Activated CD4-positive, alpha-beta T cell treated with anti-CD3 and anti-CD28 coated beads, Interleukin-2, Interleukin-4, amounts not matched to agents 100 ng/mL and 50 ng/mL, durations not matched to agents 16 hours and 8 hours (primary cell): ENCODE results near the gene RNF145.
"Not testable (repeated sequence)": the region's sequence is repeated elsewhere in the genome, so short reads cannot be mapped to it uniquely, and the experiment has no call there.

ENCODE experiments used
- DNase-seq: peaks from one replicate; pipeline ENCODE4 v3.0.0-alpha.2; 2020; ENCODE audit warnings: low spot score

RNF145 gene

DNA sequence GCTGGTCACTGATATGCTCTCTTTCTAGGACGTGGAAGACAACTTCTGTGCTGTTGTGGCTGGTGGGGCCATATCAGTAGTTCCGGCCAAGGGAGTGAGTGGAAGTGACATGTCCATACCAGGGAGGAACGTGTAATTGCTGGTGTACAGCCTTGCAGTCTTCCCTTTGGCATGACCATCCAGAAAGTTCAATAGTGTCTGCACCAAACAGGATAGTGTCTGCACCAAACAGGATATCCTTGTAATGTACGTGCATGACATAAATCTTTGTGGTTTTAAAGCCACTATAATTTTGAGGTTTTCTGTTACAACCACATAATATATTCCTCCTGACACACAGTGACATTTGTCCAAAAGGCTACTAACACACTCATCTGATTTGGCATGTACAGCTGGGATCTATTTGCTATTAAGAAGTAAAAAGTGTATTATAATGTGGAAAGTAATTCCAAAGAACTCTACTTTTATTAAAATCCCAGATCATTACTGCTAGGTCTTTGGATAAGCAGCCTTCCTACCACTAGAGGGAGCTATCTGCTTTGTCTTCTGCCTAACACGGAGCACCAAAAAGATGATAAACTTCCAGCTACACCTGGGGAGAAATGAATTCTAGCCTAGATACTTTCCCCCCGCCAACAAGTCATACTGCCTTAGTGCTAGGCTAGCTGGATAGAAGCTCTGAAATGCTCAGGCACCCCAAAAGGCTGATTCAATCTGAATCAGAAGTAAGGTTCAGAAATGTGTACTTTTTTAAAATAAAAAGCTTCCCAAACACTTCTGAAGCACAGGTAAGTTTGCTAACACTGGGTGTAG lies 52.7 kb downstream of the RNF145 start:
- peak; percentile 71 for DNase-seq

- no peak for DNase-seq
Observed at GRCh38 chr5:159155960-159156359, 53.4 kb downstream of the RNF145 start.

DNA sequence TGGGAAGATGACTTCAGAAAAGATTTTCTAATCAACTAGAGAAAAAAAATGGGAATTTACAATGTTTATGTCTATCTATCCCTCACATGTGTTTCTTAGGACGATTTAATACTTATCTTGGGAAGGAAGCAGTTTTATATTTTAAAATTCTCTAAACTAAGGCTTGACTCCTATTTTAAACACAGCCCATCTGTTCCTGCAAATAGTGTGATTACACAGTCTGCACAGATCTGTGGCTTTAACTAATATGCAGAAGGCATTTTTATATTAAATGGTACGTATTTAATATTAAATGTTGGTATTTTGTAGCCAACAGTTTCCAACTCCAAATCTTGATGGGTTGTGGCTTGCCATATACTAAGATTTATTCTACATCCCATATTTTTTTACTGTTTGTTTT lies 56.5 kb downstream of the RNF145 start:
- DNase-seq, result no peak

DNA sequence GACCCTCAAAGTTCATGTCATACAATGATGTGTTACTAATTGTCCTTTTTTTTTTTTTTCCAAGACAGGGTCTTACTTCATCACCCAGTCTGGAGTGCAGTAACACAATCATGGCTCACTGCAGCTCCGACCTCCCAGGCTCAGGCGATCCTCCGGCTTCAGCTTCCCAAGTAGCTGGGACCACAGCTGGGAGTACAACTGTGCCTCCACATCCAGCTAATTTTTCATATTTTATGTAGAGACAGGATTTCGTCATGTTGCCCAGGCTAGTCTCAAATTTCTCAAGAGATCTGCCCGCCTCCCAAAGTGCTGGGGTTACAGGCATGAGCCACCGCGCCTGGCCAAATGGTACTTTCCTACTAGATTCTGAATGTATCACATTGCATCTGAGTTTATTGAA lies 60.3 kb downstream of the RNF145 start:
- DNase-seq, result no peak

GRCh38 chr5:159147976-159148375 lies 61.4 kb downstream of the RNF145 start:
- DNase-seq, result no peak

DNA sequence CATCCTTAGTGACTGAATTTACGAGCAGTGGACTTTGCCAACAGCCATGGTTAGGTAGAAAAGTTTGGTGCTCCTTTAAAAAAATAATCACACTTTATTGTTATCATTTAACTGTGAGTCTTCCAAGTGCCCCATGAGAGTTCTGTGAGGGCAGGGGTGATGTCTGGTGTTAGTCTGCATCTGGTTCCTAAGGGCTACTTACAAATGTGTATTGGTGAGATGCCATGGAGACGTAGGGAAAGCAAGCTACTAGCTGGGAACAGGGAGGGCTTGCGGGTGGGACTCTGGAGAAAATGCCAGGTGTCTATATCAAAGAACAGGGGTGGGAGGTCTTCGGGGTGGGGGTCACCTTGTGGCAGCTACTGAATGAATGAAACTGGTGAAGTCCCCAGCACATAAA lies 62.5 kb downstream of the RNF145 start:
- DNase-seq, result no peak

DNA sequence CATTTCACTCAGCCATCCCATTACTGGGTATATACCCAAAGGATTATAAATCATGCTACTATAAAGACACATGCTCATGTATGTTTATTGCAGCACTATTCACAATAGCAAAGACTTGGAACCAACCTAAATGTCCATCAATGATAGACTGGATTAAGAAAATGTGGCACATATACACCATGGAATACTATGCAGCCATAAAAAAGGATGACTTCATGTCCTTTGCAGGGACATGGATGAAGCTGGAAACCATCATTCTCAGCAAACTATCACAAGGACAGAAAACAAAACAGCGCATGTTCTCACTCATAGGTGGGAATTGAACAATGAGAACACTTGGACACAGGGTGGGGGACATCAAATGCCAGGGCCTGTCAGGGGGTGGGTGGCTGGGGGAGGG lies 64.2 kb downstream of the RNF145 start:
- not testable (repeated sequence) for DNase-seq

GRCh38 chr5:159139802-159140201 lies 69.6 kb downstream of the RNF145 start:
- DNase-seq, result no peak

- DNase-seq, result no peak
Observed at GRCh38 chr5:159135896-159136531, 73.3 kb downstream of the RNF145 start.

GRCh38 chr5:159133041-159133741 lies 76.2 kb downstream of the RNF145 start:
- DNase-seq, result peak; percentile 44

- no peak for DNase-seq
Observed at GRCh38 chr5:159132429-159133040, 76.8 kb downstream of the RNF145 start.

- no peak for DNase-seq
Observed at GRCh38 chr5:159131951-159132350, 77.4 kb downstream of the RNF145 start.

- no peak for DNase-seq
Observed at GRCh38 chr5:159130871-159131270, 78.5 kb downstream of the RNF145 start.

DNA sequence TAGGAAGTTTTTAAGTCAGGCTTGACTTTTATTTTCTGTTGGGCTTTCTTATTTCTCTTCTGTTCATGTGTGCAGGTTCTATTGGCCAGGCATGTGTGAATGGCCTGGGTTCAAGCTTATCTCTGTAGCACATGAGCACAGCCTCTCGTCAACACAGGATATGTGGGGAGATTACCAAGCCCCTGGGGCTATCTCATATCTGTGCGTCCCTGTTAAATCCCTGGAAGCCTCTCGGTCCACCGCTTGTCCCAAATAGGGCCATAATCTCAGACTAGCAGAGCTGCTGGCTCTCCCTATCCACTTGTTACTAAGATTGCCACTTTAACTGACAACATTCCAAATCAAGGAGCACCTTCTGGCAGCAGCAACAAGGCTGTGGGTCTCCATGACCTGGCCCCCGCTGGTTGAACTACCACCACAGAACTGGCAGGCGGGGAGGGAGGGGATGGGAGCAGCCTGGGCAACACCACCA lies 81.2 kb downstream of the RNF145 start:
- no peak for DNase-seq

GRCh38 chr5:159123700-159124099 lies 85.7 kb downstream of the RNF145 start:
- peak; percentile 48 for DNase-seq

- DNase-seq, result no peak
Observed at GRCh38 chr5:159123189-159123588, 86.2 kb downstream of the RNF145 start.

DNA sequence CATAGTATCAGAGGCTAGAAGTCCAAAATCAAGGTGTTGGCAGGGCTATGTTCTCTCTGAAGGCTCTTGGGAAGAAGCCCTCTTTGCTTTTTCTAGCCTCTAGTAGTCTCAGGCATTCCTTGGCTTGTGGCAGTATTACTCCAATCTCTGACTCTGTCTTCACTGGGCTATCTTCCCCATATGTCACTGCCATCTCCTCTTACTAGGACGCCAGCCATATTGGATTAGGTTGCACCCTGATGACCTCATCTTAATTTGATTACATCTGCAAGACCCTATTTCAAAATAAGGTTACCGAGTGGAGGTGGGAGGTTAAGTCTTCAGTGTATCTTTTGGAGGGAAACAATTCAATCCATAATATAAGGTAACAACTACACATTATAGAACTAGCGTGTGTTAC lies 88.3 kb downstream of the RNF145 start:
- no peak for DNase-seq

GRCh38 chr5:159120446-159120845 lies 88.9 kb downstream of the RNF145 start:
- peak; percentile 48 for DNase-seq

GRCh38 chr5:159119842-159120241 lies 89.5 kb downstream of the RNF145 start:
- DNase-seq, result not testable (repeated sequence)

GRCh38 chr5:159118958-159119659 lies 90.2 kb downstream of the RNF145 start:
- DNase-seq, result not testable (repeated sequence)

- no peak for DNase-seq
Observed at GRCh38 chr5:159113405-159113804, 95.9 kb downstream of the RNF145 start.

GRCh38 chr5:159112436-159112835 lies 96.9 kb downstream of the RNF145 start:
- DNase-seq, result no peak
